Right renal pelvis (tissue), 4 donors: ENCODE results near the gene PPP1CA. TPM values are rescaled to one million over a fixed set of nuclear protein-coding genes. Genes with fewer than 3 reads are reported as not detected.
"Not testable (repeated sequence)": the region's sequence is repeated elsewhere in the genome, so short reads cannot be mapped to it uniquely, and the experiment has no call there.

Source experiments
- DNase-seq, 4 donors: peaks; one replicate each; pipeline ENCODE4 v3.0.0-alpha.2; 2013; ENCODE audit warnings: low read depth in 4 of 4, low spot score in 3 of 4, missing footprints in 1 of 4
- polyA plus RNA-seq, 4 donors: library from polyadenylated mRNA; unstranded; fragments of 120-200 nt; gene quantifications; one replicate each; pipeline ENCODE4 v1.2.1, GENCODE V29; 2013; ENCODE audit not compliant: insufficient read length in 4 of 4

Gene PPP1CA
- polyA plus RNA-seq, 4 donors = 146 to 188 (median 155) TPM

DNA sequence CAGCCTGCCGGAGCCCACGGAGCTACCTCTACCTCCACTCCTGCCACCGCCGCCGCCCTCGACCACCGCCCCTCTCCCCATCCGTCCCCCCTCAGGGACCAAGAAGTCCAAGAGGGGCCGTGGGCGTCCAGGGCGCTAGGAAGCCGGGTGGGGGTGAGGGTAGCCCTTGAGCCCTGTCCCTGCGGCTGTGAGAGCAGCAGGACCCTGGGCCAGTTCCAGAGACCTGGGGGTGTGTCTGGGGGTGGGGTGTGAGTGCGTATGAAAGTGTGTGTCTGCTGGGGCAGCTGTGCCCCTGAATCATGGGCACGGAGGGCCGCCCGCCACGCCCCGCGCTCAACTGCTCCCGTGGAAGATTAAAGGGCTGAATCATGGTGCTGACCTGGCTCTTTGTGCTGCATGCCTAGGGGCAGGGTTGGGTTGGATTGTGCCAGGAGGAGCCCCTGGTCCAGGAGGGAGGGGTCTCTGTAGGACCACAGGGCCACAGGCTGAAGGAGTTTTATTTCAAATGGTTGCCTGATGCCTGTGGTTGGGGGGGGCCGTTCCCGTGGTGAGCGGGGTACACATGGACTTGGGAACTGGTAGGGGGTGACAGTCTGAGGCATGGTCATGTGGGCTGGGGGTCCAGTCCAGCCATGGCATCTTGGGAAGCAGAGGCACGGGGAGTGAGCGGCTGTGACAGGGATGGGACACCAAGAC, 33.5 kb upstream of the PPP1CA start:
- DNase-seq = no peak

DNA sequence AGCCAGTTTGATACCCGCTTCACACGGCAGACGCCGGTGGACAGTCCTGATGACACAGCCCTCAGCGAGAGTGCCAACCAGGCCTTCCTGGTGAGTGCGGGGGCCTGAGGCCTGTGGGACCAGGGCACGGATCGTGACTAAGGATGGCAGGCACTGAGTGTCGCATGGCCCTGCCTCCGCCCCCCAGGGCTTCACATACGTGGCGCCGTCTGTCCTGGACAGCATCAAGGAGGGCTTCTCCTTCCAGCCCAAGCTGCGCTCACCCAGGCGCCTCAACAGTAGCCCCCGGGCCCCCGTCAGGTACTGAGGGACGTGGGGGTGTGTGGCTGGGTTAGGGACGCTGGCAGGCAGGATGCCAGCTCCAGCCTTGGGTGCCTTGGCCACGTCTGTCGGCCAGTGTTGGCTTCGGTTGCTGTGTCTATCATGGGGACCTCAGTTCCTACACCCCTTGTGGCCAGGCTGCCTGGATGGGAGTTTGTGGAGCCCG, 32.8 kb upstream of the PPP1CA start:
- DNase-seq = no peak

DNA sequence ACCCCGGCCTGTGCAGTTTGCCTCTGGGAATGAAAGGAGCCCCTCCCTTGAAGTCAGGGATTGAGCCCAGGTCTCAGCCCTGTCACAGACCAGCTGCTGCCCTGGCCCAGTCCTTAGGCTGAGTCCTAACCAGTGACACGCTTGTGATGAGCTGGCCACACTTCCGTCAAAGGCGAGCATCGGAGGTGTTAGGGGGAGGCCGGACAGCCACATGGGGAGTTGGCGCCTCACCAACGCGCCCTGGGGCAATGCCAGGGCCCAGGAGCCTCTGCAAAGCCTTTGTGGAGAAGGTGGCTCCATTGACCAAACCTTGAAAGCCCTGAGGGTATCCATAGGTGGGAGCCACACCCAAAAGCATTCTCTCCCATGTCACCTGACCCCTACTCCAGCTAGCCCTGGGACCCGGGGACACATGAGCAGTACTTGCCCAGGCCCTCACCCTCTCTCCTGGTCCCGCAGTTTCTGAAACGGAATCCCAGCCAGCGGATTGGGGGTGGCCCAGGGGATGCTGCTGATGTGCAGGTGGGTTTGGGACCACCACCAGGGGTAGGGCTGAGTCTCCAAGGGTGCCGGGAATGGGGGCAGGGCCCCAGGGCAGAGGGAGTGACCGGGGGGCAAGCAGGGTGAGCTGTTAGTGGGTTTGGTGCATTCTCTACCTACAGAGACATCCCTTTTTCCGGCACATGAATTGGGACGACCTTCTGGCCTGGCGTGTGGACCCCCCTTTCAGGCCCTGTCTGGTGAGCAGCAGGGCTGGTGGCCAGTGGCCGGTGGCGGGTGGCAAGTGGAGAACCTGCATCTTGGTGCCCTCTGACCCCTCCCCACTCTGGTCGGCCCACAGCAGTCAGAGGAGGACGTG, 32.1 kb upstream of the PPP1CA start:
- no peak for DNase-seq

DNA sequence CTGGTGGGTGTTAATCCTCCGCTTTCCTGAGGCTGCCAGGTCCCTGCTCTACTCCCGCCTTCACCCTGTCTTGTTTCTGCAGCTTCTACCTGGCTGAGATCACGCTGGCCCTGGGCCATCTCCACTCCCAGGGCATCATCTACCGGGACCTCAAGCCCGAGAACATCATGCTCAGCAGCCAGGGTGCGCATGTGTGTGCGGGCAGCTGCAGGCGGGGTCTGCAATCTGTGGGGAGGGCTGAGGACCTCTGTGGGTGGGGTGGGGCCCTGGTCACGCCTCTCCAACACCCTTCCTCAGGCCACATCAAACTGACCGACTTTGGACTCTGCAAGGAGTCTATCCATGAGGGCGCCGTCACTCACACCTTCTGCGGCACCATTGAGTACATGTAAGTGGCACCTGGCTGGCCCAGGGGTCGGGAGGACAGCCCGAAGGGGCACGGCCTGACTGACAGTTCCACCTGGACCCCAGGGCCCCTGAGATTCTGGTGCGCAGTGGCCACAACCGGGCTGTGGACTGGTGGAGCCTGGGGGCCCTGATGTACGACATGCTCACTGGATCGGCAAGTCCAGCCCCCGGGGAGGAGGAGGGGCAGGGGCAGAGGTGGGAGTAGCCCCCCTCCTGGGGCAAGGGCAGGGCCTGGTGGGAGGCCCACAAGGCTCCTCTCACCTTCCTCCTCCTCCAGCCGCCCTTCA, 31.1 kb upstream of the PPP1CA start:
- no peak for DNase-seq

DNA sequence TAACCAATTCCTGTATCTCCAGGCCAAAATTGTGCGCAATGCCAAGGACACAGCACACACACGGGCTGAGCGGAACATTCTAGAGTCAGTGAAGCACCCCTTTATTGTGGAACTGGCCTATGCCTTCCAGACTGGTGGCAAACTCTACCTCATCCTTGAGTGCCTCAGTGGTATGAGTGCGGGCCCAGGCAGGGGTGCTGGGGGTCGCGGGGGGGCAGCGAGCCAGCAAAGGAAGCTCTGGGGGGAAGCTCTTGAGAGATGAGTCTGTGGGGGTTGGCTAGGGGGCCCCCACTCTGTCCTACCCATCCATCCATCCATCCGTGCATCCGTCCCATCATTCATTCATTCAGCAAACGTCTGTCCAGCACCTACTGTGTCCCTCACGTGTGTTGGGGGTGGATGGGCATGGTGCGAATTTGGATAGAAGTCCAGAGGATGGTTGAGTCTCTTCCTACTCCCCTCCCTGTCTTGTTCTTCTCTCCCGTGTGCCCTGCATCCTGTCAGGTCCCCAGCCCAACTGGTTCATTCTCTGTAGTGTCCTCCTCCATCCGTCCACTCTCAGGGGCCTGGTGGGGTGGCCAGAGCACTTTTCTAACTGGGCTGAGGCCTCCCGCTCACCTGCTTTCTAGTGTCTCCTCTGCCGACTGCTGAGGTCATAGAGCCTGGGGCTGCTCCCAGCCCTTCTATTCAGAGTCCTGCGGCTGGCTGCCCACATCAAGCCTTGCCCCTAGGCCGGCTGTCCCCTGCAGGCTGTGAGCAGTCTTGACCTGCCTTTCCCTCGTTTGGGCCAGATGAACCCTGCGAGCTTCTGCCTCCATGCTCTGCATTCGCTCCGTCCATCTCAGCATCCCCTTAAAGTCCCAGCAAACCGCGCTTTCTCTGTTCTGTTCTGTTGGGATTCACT, 29.9 kb upstream of the PPP1CA start:
- DNase-seq = no peak

DNA sequence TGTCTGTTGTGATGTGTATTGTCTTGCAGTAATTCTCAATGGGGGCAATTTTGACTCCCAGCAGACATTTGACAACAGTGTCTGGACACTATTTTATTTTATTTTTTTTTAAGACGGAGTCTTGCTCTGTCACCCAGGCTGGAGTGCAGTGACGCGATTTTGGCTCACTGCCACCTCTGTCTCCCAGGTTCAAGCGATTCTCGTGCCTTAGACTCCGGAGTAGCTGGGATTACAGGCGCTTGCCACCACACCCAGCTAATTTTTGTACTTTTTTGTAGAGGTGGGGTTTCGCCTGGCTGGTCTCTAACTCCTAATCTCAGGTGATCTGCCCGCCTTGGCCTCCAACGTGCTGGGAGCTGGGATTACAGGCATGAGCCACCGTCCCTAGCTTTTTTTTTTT, 28.1 kb upstream of the PPP1CA start:
- no peak for DNase-seq

DNA sequence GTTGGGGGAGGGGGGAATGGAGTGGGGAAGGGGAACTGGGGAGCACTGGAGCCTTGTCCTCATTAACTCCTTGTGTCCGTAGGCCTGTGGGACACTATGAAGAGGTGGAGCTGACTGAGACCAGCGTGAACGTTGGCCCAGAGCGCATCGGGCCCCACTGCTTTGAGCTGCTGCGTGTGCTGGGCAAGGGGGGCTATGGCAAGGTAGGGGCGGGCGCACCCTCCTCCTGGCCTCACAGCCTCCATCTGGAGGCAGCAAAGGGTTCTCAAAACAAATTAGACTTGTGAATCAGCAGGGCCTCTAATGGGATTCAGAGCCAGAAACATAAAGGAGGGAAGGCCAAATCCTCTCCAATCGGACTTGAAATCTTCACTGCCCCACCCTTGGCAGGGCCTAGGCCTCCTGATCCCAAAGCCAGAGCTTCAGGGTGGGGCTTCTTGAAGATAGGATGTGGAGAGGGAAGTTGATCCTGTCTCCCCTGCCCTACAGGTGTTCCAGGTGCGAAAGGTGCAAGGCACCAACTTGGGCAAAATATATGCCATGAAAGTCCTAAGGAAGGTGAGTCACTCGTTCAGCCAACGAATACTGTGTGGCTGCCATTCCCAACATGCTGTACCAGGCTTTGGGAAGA, 27.5 kb upstream of the PPP1CA start:
- no peak for DNase-seq

DNA sequence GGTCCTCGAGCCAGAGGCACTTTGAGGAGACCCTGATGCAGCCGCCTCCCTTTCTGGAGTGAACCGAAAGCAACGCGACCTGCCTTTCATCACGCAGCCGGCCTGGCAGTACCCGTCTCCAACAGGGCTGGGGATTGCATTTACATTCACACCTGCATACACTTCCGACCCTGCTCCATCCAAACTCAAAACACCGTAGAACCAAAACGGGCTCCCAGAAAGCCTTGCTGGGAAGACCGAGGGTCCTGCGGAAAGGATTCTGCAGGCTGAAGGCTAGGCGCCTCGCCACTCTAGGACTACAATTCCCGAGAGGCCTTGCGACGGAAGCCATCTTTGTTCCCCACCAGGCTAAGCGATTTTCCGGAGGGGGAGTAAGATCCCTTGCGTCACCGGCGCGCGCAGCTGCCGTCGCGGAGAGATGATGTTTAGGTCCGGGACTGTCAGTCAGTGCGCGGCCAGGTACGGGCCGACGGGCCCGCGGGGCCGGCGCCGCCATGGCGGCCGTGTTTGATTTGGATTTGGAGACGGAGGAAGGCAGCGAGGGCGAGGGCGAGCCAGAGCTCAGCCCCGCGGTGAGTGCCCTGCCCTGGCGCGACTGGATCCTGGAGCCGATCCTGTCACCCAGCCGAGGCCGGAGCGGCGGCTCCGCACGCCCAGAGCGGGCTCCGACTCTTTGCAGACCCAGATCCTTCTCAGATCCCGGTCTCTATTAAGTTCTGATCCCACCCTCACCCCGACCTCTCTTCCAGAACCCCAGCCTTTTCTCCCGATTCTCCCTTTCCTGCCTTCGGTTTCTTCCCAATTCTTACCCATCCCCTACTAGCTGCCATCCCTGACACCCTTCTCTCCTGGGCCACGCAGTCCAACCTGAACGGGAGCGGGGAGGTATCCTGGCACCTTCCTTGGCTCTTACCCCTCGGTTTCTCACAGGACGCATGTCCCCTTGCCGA, 26.7 kb upstream of the PPP1CA start, which contains the start of gene RPS6KB2:
RPS6KB2 (plus strand) TSS at position 443 of the 950 bp plus-strand sequence; CDS start at position 495, 52 bp downstream.
- DNase-seq = peak; percentile 95 to 97 (median 96)

DNA sequence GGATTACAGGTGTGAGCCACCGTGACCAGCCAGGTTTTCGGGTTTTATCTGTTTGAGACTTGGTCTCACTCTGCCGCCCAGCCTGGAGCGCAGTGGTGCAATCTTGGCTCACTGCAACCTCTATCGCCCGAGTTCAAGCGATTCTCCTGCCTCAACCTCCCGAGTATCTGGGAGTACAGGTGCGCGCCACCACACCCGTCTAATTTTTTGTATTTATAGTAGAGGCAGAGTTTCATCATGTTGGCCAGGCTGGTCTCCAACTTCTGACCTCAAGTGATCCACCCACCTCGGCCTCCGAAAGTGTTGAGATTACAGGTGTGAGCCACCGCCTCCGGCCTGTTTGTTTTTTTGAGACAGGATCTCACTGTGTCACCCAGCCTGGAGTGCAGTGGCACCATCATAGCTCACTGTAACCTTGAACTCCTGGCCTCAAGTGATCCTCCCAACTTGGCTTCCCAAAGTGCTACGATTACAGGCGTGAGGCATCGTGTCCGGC, 25.8 kb upstream of the PPP1CA start:
- not testable (repeated sequence) for DNase-seq

DNA sequence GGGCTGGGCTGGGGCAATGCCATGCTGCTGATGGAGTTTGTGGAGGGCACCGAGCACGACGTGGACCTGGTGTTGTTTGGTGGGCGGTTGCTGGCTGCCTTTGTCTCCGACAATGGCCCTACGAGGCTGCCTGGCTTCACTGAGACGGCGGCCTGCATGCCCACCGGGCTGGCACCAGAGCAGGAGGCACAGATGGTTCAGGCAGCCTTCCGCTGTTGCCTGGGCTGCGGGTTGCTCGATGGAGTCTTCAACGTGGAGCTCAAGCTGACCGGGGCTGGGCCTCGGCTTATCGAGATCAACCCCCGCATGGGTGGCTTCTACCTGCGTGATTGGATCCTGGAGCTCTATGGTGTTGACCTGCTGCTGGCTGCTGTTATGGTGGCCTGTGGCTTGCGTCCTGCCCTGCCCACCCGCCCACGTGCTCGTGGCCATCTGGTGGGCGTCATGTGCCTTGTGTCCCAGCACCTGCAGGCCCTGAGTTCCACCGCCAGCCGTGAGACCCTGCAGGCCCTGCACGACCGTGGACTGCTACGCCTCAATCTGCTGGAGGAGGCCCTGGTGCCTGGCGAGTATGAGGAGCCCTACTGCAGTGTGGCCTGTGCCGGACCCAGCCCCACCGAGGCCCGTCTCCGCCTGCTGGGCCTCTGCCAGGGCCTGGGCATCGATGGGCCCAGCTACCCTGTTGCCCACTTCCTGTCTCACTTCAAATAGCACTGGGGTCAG, 22.4 kb upstream of the PPP1CA start:
- no peak for DNase-seq

DNA sequence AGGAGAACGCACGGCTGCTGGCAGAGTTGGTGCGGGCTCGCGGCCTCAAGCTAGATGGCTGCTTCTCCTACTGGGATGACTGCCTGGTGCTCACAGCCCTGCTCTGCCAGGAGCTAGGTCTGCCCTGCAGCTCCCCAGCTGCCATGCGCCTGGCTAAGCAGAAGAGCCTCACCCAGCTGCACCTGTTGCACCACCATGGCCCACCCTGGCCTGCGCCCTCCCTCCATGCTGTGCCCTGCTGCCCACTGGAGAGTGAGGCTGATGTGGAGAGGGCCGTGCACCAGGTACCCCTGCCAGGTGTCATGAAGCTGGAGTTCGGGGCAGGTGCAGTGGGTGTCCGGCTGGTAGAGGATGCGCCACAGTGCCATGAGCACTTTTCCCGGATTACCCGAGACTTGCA, 21.8 kb upstream of the PPP1CA start:
- no peak for DNase-seq

DNA sequence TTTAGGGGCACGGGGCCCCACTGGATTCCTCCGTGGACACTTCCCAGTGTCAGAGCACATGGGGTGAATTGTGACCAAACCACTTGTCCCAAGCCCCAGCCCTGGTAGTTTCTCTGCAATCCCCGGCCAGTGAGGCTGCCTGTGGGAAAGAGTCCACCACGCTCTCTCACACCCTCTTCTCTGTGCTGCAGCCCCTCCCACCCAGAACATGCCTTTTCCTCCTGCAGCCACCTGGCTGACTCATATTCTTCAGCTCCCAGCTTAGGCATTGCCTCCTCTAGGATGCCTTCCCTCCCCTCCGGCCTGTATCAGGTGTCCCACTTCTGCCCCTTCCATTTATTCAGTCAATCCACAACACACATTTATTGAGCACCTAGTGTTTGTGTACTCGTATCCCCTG, 21.2 kb upstream of the PPP1CA start:
- DNase-seq = no peak

DNA sequence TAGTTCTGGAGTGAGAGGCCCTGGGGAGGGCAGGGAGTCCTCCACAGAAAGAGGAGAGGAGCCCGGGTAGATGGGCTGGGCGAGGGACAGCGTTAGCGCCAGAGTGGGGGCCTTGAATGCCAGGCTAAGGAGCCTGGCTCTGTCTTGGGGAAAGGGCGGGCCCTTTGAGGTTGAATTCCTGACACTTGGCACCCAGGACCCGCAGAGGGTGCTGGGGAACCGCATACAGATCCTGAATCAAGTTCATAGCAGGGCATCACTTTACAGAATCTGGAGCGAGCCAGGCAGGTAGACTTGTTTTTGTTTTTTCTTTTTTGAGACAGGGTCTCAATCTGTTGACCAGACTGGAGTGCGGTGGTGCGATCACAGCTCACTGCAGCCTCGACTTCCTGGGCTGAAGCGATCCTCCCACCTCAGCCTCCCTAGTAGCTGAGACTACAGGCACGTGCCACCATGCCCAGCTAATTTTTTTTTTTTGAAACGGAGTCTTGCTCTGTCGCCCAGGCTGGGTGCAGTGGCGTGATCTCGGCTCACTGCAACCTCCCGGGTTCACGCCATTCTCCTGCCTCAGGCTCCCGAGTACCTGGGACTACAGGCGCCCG, 19.9 kb upstream of the PPP1CA start:
- no peak for DNase-seq

DNA sequence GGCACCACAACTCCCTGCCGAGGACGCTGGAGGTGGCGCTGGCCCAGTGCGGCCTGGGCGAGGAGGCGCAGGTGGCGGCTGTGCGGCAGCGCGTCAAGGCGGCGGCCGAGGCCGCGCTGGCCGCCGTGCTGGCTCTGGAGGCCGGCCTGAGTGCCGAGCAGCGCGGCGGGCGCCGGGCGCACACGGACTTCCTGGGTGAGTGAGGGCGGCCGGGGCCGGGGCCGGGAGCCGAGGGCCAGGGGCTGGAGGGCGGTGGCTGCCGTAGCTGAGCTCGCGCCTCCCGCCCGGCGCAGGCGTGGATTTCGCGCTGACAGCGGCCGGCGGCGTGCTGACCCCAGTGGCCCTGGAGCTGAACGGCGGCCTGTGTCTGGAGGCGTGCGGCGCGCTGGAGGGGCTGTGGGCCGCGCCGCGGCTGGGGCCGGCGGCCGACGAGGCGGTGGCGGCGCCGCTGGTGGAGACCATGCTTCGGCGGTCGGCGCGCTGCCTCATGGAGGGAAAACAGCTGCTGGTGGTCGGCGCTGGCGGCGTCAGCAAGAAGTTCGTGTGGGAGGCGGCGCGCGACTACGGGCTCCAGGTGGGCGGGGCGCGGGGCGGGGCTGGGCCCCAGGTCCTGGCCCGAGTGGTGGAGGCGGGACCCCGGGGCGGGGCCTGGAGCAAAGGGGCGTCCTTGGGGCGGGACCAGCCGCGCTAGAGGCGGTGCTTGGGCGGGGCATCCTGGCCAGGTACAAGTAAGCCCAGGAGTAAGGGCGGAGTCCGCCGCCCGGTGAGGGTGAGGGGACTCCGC, 19.2 kb upstream of the PPP1CA start:
- DNase-seq = peak; percentile 87 to 91 (median 89)

DNA sequence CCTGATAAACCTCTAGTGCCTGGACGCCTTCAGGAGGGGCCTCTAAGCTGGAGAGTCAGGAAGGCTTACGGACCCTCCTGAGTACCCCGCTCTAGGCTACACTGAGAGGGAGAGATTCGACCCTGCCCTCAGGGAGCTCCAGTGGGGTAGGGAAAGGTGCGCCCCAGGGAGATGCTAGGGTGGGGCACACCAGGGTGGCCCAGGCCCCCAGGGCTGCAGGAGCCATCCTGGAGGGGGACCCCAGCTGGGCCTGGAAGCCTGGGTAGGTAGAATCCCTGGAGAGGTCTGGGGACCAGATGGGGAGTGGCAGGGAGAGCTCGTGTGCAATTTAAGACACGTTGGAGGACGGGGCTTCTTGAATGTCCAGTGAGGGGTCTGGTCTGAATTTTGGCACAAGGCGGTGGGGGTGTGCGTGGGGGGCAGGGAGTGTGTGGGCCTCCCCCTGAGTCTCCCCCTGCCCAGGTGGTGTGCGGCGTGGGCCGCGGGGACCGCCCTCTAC, 18.5 kb upstream of the PPP1CA start:
- no peak for DNase-seq

DNA sequence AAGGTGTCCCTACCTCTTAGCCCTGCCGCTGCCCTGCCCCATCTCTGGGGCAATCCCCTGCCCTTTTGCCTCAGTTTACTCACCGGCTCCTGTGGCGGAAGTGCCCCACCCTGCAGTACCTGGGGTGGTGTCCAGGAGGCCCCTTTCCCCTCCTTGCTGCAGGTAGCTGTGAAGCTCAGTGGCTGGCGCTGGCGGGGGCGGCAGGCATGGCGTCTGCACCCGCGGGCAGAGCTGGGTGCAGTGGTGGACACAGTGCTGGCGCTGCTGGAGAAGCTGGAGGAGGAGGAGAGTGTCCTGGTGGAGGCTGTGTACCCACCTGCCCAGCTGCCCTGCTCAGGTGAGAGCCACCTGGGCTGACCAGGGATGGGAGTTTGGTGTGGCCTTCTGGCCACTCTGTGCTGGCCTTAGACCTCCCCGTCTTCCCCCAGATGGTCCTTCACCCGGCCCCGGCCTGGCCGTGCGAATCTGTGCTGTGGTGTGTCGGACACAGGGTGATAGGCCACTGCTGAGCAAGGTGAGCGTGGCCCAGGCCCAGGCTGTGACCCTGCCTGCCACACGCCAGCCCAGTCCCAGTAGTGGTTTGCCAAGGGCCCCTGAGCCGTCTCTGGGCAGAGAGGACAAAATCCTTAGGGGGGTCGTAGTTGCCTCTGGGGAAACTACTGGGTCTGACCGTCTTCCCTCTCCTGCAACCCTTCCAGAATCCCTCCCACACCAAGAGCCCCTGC, 17.8 kb upstream of the PPP1CA start:
- DNase-seq = no peak
